ENCODE results near the gene INPP5A. TPM values are rescaled to one million over a fixed set of nuclear protein-coding genes. Genes with fewer than 3 reads are reported as not detected.

Gene INPP5A
- total and polyA plus RNA-seq, 10 donors: 11.1 to 41.3 (median 30.8) TPM

- WGBS, 5 donors: 90 to 95% (median 93%) methylated on average over 25 of the region's 25 CpGs
- no peak for TF ChIP-seq CTCF (IDR thresholded peaks at IDR 0.05 in 8 of 11, conservative IDR thresholded peaks at IDR 0.05 in 3 of 11)
- intact Hi-C loops (cut with DNase I; ENCODE audit: low total_unique reads): no loop called here
- Histone ChIP-seq H3K9me3 (no peaks in the 10 kb centered on the region), H3K36me3 (peaks cover 0 to 40% (median 0%) of the 10 kb centered on the region in 6 donors), H3K4me3 (no peak overlapping the region), H3K27ac (no peak overlapping the region), H3K4me1 (peaks cover 3 to 28% (median 20%) of the 10 kb centered on the region in 6 donors), H3K27me3 (replicated peaks in 1 of 7) (no peaks in the 10 kb centered on the region)
- DNase-seq: peak; percentile 43
Measured at GRCh38 chr10:132681858-132682755, 144.5 kb downstream of the INPP5A start.

GRCh38 chr10:132684164-132684891 lies 146.7 kb downstream of the INPP5A start:
- H3K4me3 ChIP-seq: no peak overlapping the region
- H3K4me1 ChIP-seq: peaks cover 3 to 28% (median 20%) of the 10 kb centered on the region in 6 donors
- H3K27me3 ChIP-seq (replicated peaks in 1 of 7): no peaks in the 10 kb centered on the region
- TF ChIP-seq CTCF (IDR thresholded peaks at IDR 0.05 in 8 of 11, conservative IDR thresholded peaks at IDR 0.05 in 3 of 11) (no peak), POLR2A (IDR thresholded peaks at IDR 0.05) (no peak), POLR2AphosphoS5 (IDR thresholded peaks at IDR 0.05) (no peak)
- peaks cover 0 to 32% (median 0%) of the 10 kb centered on the region in 6 donors for H3K36me3 ChIP-seq
- no peaks in the 10 kb centered on the region for H3K9me3 ChIP-seq
- DNase-seq: peak; percentile 41
- intact Hi-C loops (cut with DNase I; ENCODE audit: low total_unique reads): no loop called here
- H3K27ac ChIP-seq: no peak overlapping the region
- 62 to 74% (median 66%) methylated on average over 12 of the region's 12 CpGs for WGBS, 5 donors

- intact Hi-C loops (cut with DNase I; ENCODE audit: low total_unique reads): no loop called here
- peaks cover 3 to 28% (median 20%) of the 10 kb centered on the region in 6 donors for H3K4me1 ChIP-seq
- H3K9me3 ChIP-seq: no peaks in the 10 kb centered on the region
- peak; percentile 83 for DNase-seq
- TF ChIP-seq CTCF (IDR thresholded peaks at IDR 0.05 in 8 of 11, conservative IDR thresholded peaks at IDR 0.05 in 3 of 11) (no peak), POLR2A (IDR thresholded peaks at IDR 0.05) (no peak), POLR2AphosphoS5 (IDR thresholded peaks at IDR 0.05) (peak in 2 of 3 donors; percentile 45 to 50)
- no peak overlapping the region for H3K4me3 ChIP-seq
- peaks cover 0 to 32% (median 3%) of the 10 kb centered on the region in 6 donors for H3K36me3 ChIP-seq
- WGBS, 5 donors: 59 to 75% (median 61%) methylated on average over 24 to 32 of the region's 32 CpGs
- no peaks in the 10 kb centered on the region for H3K27me3 ChIP-seq (replicated peaks in 1 of 7)
- no peak overlapping the region for H3K27ac ChIP-seq
Measured at GRCh38 chr10:132685101-132685891, 147.7 kb downstream of the INPP5A start.
